Measurements from ENCODE around the gene PRODH.
"Not testable (repeated sequence)": the region's sequence is repeated elsewhere in the genome, so short reads cannot be mapped to it uniquely, and the experiment has no call there.

Gene PRODH

DNA sequence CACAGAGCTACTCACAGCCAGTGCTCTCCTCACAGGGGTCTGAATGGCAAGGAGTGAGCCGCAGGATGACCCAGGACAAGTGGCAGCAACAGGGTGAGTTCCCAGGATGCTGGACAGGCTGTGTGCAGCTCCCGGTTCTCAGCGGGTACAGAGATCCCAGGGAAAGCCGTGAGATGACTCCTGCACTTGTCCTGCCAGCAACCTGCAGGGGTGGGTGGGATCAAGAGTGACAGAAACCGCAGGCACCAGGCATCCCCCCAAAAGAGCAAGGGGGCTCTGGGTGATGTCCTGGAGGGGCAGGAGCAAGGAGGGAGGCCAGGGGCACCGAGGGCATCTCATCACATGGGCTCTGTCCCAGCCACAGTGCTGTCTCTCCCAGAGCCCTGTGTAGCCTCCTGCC is 15.9 kb upstream of the PRODH start:
- DNase-seq: no peak

GRCh38 chr22:18950141-18950540 is 14.0 kb upstream of the PRODH start:
- no peak for DNase-seq

DNA sequence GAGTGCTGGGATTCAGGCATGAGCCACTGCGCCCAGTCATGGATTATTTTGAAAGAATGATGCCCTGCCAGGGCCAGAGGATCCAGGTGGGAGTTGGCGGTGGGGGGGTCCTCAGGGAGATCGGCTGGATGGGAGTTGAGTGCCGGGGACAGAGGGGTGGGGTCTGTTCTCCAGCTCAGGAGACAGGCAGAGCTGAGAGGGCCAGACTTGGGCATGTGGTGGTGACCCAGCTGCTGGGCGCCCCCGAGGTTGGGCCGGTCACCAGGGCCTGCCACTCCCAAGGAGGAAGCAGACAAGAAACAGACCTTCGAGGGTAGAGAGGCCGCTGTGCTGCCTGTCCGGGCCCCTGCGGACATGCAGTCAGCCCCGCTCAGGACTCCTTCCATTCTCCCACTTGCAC is 11.8 kb upstream of the PRODH start:
- DNase-seq: no peak

DNA sequence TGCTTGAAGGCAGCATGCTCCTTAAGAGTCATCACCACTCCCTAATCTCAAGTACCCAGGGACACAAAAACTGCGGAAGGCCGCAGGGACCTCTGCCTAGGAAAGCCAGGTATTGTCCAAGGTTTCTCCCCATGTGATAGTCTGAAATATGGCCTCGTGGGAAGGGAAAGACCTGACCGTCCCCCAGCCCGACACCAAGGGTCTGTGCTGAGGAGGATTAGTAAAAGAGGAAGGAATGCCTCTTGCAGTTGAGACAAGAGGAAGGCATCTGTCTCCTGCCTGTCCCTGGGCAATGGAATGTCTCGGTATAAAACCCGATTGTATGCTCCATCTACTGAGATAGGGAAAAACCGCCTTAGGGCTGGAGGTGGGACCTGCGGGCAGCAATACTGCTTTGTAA is 11.0 kb upstream of the PRODH start:
- DNase-seq: not testable (repeated sequence)

- not testable (repeated sequence) for DNase-seq
Observed at GRCh38 chr22:18938691-18939090, 2.6 kb upstream of the PRODH start.

DNA sequence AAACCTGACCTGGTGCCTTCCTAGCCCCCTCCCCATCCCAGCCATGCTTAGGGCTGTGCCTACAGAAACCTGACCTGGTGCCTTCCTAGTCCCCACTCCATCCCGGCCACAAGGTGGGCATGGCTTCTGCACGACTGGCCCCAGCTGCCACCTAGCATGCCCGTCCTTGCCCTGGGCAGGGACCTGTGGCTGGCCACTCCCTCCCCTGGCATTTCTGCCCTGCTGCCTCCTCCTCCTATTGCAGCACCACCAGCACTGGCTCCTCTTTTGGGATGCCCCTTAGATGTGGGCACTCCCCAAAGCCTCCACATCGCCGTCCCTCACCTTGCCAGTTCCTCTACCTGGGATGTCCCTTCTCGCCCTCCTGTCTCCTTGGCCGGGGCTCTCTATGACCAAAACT is 1.4 kb downstream of the PRODH start:
- DNase-seq: not testable (repeated sequence)

- no peak for DNase-seq
Observed at GRCh38 chr22:18933914-18934313, 2.2 kb downstream of the PRODH start.

GRCh38 chr22:18931905-18932652 is 4.0 kb downstream of the PRODH start:
- DNase-seq: no peak

DNA sequence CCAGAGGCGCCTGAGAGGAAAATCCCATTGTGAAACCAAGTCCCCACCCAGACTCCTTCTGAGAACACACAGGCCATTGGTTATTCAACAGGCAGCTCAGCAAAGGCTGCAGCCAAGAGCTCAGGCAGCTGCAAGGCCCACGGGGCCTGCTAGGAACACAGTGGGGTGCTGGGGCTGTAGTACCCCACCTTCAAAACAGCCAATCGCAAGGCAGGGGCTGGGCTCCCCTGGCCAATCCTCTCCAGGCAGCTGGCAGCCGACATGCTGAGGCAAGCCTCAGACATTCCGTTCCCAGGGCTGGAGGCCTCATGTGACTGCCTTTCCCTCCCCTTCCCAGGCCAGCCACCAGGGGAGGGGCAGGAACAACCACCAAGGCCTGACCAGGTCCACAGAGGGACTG is 6.6 kb downstream of the PRODH start:
- no peak for DNase-seq

- DNase-seq: no peak
Observed at GRCh38 chr22:18927573-18927972, 8.5 kb downstream of the PRODH start.

- DNase-seq: no peak
Observed at GRCh38 chr22:18927020-18927419, 9.1 kb downstream of the PRODH start.

DNA sequence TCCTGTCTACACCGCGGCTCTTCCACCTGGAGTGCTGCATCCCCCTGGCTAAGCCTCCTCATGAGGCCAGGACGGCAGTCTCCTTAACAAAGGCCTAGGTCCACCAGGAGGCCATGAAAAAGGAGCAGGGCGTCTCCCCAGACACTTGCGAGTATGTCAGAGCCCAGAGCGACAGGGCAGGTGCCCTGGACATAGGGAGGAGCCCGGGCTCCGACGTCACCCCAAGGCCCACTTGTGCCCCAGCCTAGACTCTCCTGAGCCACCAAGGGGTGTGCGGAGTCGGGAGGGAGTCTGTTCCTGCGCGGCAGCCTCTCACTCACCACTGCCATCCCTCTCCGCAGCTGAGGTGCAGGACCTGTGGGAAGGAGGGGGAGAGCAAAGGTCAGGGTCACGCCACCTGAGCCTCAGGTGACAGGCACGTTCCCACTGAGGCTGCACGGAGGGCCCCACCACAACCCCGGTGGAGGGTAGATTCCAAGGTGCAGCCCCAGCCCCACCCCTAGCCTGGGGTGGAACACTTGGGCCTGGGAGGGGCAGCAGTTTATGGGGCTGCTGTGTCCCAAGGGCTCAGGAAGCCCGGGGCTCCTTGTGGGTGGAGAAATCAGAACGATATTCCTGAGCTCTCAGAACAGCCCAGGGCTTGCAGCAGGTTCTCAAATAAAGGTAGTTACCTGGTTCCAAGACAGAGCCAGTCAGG is 10.6 kb downstream of the PRODH start:
- DNase-seq: no peak

- DNase-seq: not testable (repeated sequence)
Observed at GRCh38 chr22:18920257-18920902, 15.7 kb downstream of the PRODH start.

- DNase-seq: not testable (repeated sequence)
Observed at GRCh38 chr22:18917818-18918217, 18.3 kb downstream of the PRODH start.

DNA sequence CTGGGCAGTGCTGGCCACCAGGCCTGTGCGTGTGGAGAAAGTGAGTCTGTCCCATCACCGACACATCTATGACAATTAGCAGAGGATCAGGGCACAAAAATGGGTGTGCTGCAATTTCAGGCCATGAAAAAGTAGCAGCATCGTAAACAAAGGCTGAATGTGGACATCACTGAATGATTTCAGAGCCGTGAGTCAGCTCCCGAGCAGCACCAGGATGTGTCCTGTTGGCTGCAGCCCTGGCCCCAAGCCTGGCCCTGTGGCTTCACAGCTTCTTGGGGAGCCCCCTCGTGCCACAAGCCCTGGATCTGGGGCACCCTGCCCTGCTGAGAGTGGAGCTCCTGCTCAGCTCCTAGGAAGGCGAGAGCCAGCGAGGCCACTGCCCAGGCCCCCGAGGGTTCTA is 20.5 kb downstream of the PRODH start:
- not testable (repeated sequence) for DNase-seq

DNA sequence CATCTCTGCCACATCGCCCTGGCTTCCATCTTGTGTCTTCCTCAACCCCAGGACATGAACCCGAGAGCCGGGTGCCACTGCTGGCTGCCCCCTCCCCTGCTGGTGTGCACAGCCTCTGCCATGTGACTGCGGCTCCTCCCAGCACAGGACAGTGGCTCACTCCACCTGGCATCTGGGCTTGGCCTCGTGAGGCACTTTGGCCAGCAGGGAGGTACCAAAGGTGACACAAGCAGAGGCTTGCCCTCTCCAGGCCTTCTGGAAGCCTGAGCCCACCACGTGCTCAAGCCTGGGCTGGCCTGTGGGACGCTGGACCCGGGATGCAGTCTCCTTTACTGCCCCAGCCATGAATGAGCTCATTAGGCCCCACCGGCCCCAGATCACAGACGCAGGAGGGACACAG is 21.5 kb downstream of the PRODH start:
- not testable (repeated sequence) for DNase-seq

- DNase-seq: not testable (repeated sequence)
Observed at GRCh38 chr22:18912264-18912946, 23.7 kb downstream of the PRODH start.

DNA sequence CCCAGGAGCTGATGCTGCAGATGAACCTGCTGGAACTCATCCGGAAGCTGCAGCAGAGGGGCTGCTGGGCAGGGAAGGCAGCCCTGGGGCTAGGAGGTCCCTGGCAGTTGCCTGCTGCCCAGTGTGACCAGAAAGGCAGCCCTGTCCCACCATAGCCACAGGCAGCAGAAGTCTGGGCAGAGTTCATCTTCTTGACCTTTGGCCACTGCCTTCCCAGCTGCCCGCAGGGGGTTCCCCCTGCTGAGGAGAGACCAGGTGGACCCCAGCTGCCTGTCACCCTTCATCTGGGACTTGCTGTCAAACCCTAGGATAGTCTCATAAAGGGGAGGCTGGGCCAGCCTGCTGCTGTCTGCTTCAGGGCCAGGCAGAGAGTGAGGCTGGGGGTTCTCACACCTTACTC is 24.6 kb downstream of the PRODH start:
- not testable (repeated sequence) for DNase-seq

DNA sequence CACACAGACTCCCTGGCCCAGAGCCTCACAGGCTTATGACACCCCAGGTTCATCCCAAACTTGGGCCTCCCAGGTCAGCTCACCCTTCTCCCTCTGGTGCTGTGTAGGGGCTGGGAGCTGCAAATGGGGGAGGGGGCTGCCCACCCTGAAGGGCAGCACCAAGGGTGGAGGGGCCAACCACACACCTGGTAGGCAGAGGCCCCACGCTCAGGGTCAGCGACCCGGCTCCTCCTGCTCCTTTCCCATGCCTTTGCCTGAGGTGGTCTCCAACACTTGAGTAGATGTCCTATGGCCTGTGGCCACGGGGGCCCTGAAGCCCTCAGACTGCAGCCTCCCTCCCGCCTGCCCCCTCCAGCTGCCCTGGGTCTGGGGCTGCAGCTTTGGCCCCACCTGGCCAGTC is 26.5 kb downstream of the PRODH start:
- no peak for DNase-seq

DNA sequence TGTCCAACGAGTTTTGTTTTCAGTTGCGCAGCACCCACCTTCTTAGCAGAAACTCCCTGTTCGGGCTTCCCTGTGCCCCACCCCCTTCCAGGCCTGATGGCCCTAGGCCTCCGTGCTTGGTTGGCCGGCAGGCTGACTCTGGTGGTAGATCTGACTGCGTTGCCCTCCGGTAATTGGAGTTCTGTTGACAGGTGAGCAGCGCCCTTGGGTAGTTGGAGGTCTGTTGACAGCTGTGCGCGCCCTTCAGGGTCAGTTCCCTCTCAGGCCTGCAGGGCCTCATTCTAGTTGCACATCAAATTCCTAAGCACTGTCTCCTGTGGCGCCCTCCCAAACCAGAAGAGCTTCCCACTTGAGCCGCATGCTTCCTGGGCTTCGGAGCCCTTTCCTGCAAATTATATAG is 29.2 kb downstream of the PRODH start:
- DNase-seq: no peak

- DNase-seq: not testable (repeated sequence)
Observed at GRCh38 chr22:18906410-18906745, 29.7 kb downstream of the PRODH start.

DNA sequence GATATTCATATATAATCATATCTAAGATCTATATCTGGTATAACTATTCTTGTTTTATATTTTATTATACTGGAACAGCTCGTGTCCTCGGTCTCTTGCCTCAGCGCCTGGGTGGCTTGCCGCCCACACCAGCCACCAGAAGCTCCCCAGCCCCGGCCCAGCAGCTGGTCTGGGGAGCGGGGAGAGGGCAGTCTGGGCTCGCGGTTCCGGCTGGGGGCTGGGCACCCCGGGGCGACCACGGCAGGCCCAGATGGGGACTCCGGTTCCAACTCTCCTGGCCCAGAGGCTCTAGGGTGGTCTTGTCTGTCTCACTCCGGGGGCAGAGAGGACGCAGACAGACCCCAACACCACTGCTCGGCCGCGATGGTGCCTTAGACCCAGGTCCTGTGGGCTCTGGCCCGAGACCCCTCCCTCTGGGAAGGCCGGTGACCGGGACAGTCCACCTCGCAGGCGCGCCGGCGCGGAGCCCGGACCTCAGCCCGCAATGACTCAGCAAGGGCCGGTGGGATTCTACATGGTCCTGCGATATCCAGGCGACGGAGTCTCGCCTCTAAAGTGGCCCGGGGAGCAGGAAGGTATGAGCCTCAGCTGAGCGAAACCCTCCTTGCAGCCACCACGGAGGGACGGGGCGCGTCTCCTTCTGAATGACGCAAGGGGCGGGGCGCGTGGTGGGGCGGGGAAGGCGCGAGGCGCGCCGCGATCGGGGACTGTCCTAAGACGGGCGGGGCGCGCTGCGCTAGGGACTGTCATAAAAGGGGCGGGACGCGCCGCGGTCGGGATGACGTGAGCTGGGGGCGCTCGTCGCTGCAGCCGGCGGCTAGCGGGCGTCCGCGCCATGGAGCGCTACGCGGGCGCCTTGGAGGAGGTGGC is 30.3 kb downstream of the PRODH start, which contains the start of gene DGCR6:
Gene DGCR6 (plus strand): TSS at position 781 of the 870 bp plus-strand sequence. CDS start 55 bp downstream, at position 836.
- DNase-seq: no peak
